Forelimb muscle (tissue), 1 donor: ENCODE measurements around the gene DNAJC3. TPM values are rescaled to one million over a fixed set of nuclear protein-coding genes. Genes with fewer than 3 reads are reported as not detected.
"Not testable (repeated sequence)": the region's sequence is repeated elsewhere in the genome, so short reads cannot be mapped to it uniquely, and the experiment has no call there.

Source experiments
- DNase-seq: peaks from one replicate; pipeline ENCODE4 v3.0.0-alpha.2; 2013; ENCODE audit warnings: low read depth
- polyA plus RNA-seq: library from polyadenylated mRNA; unstranded; fragments of 120-200 nt; gene quantifications from one replicate; pipeline ENCODE4 v1.2.1, GENCODE V29; 2013; ENCODE audit not compliant: insufficient read length

DNAJC3 gene
- polyA plus RNA-seq, 1 donor = 16.6 TPM

DNA sequence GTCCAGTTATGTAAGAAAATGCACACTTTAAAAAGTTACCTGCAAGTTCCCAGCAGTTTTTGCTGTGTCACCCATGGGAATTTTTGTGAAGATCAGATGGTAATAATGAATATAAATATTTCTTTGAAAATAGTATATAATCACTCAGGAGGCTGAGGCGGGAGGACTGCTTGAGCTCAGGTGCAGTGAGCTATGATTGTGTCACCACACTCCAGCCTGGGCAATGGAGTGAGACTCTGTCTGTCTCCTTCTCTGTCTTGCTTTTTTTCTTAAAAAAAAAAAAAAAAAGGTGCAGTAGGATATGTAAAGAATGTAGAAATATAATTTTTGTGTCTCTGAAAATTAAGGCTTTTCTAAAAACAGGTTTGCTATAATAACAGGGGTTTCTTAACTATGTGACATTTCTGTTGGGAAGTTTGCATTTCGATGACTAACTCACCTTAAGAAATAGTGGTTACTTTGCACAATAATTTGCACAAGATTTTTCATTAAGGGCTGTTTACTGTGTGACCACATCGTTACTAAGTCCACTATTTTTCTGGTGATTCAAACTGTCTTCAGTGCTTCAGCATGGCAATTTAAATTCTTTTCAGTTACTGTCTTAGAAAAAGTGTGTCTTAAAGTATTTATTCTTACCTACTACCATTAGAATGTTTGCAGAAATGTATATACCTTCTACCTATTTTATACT, 37.3 kb downstream of the DNAJC3 start:
- DNase-seq = no peak

DNA sequence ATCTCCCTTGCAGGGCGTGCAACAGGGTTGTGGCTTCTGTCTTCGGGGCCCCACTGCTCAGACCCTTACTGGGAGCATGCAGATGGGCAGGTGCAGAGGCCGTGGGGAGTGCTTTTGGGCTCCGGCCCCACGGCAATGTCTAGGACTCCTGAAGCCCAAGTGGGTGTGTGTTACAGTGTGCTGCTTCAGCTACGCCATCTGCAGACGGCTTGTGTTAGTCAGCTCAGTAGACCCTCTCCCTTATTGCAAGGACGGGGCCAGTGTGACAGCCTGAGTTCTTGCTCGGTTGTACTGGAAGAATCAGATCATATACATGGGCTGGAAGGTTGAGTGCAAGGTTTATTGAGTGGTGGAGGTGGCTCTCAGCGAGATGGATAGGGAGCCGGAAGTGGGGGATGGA, 39.3 kb downstream of the DNAJC3 start:
- no peak for DNase-seq

- no peak for DNase-seq
Observed at GRCh38 chr13:95722241-95722640, 45.3 kb downstream of the DNAJC3 start.

DNA sequence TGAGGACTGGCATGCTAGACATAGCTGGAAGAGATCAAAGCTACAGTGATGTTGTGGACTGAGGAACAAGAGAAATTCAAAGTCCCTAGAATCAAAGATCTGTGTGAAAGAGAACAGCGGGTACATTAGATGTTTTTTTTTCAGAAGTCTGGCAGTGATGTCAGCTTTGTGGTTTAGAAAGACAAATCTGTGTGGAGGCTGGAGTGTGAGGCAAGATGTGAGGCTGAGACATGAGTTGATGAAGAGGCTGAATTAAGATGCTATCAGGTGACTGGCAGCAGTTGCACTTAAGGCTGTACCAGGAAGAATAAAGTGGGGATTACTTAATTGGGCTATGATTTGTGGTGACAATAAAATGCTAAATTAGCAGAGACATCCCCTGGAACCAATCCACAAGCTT, 46.5 kb downstream of the DNAJC3 start:
- DNase-seq = no peak

DNA sequence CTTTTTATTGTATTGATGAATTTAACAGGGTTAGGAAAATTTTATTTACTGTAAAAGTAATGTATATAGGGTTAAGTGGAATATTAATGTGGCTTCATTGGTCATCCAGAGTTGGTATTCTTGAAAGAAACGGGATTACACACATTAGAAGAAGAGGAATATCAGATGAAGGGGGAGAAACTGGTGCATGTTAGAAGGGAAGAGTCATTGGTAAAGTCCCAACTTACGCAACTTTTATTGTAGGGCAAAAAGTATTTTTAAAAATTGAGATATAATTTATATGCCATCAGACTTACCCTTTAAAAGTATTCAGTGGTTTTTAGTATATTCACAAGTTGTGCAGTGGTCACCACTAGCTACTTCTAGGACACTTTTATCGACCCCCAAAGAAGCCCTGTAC, 47.3 kb downstream of the DNAJC3 start:
- DNase-seq = no peak

GRCh38 chr13:95726876-95727275, 49.9 kb downstream of the DNAJC3 start:
- DNase-seq = no peak

GRCh38 chr13:95728957-95729356, 52.0 kb downstream of the DNAJC3 start:
- DNase-seq = no peak

- no peak for DNase-seq
Observed at GRCh38 chr13:95734124-95734523, 57.2 kb downstream of the DNAJC3 start.

- DNase-seq = not testable (repeated sequence)
Observed at GRCh38 chr13:95740071-95740978, 63.4 kb downstream of the DNAJC3 start.

DNA sequence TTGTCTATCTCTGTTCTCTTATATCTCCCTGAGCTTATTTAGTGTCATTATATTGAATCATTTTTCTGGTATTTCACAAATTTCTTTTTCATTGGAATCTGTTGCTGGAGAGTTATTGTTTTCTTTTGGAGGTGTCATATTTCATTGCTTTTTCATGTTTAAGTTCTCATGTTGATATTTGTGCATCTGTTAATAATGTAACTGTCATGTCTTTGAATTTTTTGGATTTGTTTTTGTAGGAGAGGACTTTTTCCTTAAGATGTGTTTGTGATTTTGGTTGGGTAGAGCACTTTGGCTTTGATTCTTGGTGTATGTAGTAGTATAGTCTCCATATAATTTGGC, 64.0 kb downstream of the DNAJC3 start:
- DNase-seq = no peak

GRCh38 chr13:95741584-95742563, 64.9 kb downstream of the DNAJC3 start:
- no peak for DNase-seq

GRCh38 chr13:95743192-95743591, 66.3 kb downstream of the DNAJC3 start:
- no peak for DNase-seq

DNA sequence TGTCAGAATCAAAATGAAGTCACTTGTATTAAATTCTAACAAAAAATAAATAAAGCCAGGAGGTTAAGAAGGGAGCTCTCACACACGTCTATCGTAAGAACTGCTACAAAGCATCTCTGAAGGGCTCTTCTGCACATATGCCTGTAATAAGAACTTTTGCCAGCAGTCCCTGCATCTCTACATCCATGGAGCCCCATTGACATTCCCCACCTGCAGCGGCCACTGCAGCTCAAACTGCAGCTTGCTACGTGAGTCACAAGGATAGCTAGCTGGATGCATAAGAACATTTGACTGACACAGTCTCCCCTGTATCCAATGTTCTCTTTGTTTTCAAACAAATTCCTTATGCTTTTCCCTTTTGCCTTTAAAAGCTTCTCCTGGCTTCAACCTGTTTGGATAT, 68.3 kb downstream of the DNAJC3 start:
- no peak for DNase-seq

GRCh38 chr13:95745752-95746151, 68.8 kb downstream of the DNAJC3 start:
- no peak for DNase-seq

DNA sequence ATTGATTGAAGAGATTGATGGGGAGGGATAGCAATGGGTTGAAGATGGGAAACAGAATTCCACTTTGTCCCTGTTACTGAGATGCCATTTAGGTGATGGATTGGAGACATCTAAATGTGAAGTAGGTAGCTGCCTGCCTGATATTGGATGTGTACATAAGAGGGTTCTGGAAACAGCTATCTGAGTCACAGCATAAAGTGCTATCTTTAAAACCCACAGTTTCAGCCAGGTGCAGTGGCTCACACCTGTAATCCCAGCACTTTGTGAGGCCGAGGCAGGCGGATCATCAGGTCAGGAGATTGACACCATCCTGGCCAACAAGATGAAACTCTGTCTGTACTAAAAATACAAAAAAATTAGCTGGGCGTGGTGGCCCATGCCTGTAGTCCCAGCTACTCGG, 72.6 kb downstream of the DNAJC3 start:
- no peak for DNase-seq

- no peak for DNase-seq
Observed at GRCh38 chr13:95752677-95753076, 75.7 kb downstream of the DNAJC3 start.

DNA sequence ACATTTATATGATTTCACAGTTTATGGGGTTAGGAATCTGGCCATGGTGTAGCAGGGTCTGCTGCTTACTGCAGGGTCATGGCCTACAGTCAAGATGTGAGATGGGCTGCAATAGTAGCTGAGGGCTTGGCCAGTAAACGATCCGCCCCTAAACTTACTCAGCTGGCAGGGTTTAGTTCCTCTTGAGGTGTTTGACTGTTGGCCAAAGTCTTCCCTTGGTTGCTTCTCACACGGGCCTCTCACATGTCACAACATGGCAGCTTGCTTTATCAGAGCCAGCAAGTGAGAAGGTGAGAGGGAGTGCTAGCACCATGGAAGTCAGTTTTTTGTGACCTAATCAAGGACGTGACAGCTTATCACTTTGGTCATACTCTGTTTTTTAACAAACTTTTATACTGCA, 77.1 kb downstream of the DNAJC3 start:
- no peak for DNase-seq

DNA sequence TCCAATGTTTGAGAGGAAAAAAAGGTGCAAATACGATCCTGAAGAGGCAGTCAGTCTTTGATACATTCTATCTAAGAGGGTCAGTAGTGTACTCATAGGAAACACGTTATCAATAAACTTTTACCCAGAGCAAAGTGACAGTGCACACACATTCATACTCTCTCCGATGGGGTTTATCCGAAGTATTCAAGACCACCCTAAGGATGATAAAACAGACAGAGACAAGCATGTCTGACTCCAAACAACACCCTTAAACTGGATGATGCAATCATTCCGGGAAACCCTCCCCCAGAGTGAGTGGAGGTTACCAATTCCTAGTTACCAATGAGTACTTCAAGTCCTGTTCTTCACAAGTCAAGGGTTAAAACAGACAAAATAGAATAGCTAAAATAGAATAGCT, 79.1 kb downstream of the DNAJC3 start:
- DNase-seq = no peak

DNA sequence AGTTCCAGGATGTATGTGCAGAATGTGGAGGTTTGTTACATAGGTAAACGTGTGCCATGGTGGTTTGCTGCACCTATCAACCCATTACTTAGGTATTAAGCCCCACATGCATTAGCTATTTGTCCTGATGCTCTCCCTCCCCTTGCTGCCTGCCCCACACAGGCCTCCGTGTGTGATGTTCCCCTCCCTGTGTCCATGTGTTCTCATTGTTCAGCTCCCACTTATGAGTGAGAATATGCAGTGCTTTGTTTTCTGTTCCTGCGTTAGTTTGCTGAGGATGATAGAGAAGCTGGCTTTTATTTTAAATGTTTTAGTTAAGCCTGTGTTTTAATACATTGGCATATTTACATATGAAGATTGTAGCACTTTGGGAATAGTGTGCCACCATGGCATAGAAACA, 85.7 kb downstream of the DNAJC3 start:
- not testable (repeated sequence) for DNase-seq

DNA sequence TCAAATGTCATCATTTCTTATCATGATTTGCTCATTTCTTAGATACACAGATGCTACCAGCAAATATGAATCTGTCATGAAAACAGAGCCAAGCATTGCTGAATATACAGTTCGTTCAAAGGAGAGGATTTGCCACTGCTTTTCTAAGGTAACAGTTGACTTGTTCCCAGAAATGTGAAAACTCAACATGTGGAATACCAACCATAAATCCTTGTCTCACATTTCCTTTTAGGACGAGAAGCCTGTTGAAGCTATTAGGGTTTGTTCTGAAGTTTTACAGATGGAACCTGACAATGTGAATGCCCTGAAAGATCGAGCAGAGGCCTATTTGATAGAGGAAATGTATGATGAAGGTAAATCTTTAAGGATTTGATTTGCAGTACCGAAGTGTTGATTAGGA, 86.7 kb downstream of the DNAJC3 start:
- no peak for DNase-seq

DNA sequence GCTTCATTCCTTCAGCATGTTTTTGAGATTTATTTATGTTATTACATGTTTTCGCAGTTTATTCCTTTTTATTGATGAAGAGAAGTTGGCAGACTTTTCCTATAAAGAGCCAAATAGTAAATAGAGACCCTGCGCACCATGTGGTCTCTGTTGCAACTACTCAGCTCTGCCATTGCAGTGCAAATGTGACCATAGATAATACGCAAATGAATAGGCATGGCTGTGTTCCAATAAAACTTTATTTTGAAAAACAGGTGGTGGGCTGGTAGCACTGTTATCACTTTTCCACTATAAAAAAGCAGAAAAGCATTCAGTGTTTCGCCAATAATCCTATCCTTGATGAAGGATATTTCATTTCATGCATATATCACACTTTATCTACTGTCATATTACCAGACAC, 95.0 kb downstream of the DNAJC3 start:
- no peak for DNase-seq

- DNase-seq = no peak
Observed at GRCh38 chr13:95779522-95779921, 102.6 kb downstream of the DNAJC3 start.
